Ectodermal cell (in vitro differentiated cells): ENCODE data around the gene PAX7.

Experiments used
- H3K27ac ChIP-seq: 2 replicates; pipeline ENCODE4 v1.7.0; 2013; ENCODE audit warnings: mild to moderate bottlenecking, low read depth, low read length; ENCODE audit not compliant: insufficient read depth, poor library complexity, severe bottlenecking
- H3K27me3 ChIP-seq: 2 replicates; pipeline ENCODE4 v1.7.0; 2013; ENCODE audit warnings: mild to moderate bottlenecking, low read length; ENCODE audit not compliant: insufficient read depth, control insufficient read depth, poor library complexity, severe bottlenecking
- H3K36me3 ChIP-seq: one replicate; pipeline ENCODE4 v1.7.0; 2013; ENCODE audit warnings: low read length; ENCODE audit not compliant: control insufficient read depth, insufficient read depth
- H3K4me1 ChIP-seq: one replicate; pipeline ENCODE4 v1.7.0; 2013; ENCODE audit warnings: low read length; ENCODE audit not compliant: control insufficient read depth, insufficient read depth
- H3K4me3 ChIP-seq: 2 replicates; pipeline ENCODE4 v1.7.0; 2013; ENCODE audit warnings: low read depth, low read length, control low read depth; ENCODE audit not compliant: insufficient read depth
- H3K9me3 ChIP-seq: 2 replicates; pipeline ENCODE4 v1.7.0; 2013; ENCODE audit warnings: mild to moderate bottlenecking, low read length, moderate library complexity; ENCODE audit not compliant: control insufficient read depth
- WGBS, 2 experiments: methylation state at CpG; one replicate each; pipeline ENCODE4 v1.1.7; 2013; ENCODE audit warnings: missing lambda C conversion rate in 2 of 2; 5-methylcytosine and 5-hydroxymethylcytosine counted together

The PAX7 gene

GRCh38 chr1:18661404-18662285, 31.0 kb downstream of the PAX7 start:
- Histone ChIP-seq H3K4me3 (no peak overlapping the region), H3K4me1 (peaks cover 37% of the 10 kb centered on the region), H3K27ac (no peak overlapping the region), H3K27me3 (peaks cover 42% of the 10 kb centered on the region), H3K9me3 (no peaks in the 10 kb centered on the region), H3K36me3 (no peaks in the 10 kb centered on the region)
- 38 to 39% methylated on average over 17 of the region's 17 CpGs for WGBS, 2 experiments

- Histone ChIP-seq H3K27ac (no peak overlapping the region), H3K4me1 (peaks cover 31% of the 10 kb centered on the region), H3K4me3 (no peak overlapping the region), H3K36me3 (no peaks in the 10 kb centered on the region), H3K27me3 (peaks cover 40% of the 10 kb centered on the region), H3K9me3 (no peaks in the 10 kb centered on the region)
- 71 to 72% methylated on average over 5 of the region's 5 CpGs for WGBS, 2 experiments
Measured at GRCh38 chr1:18662286-18662639, 31.6 kb downstream of the PAX7 start.

- Histone ChIP-seq H3K4me1 (peaks cover 14% of the 10 kb centered on the region), H3K27ac (no peak overlapping the region), H3K36me3 (no peaks in the 10 kb centered on the region), H3K9me3 (no peaks in the 10 kb centered on the region), H3K27me3 (peaks cover 10% of the 10 kb centered on the region), H3K4me3 (no peak overlapping the region)
- WGBS, 2 experiments = 87 to 88% methylated on average over 7 of the region's 7 CpGs
Measured at GRCh38 chr1:18666317-18666920, 35.8 kb downstream of the PAX7 start.

GRCh38 chr1:18667333-18667732, 36.7 kb downstream of the PAX7 start:
- H3K27me3 ChIP-seq = peaks cover 8% of the 10 kb centered on the region
- WGBS, 2 experiments = 94 to 95% methylated on average over 6 of the region's 6 CpGs
- H3K9me3 ChIP-seq = no peaks in the 10 kb centered on the region

GRCh38 chr1:18668046-18668445, 37.4 kb downstream of the PAX7 start:
- WGBS, 2 experiments = 65 to 77% methylated on average over 2 of the region's 2 CpGs
- Histone ChIP-seq H3K36me3 (no peaks in the 10 kb centered on the region), H3K27ac (no peak overlapping the region), H3K4me1 (peaks cover 11% of the 10 kb centered on the region), H3K4me3 (no peak overlapping the region), H3K9me3 (no peaks in the 10 kb centered on the region), H3K27me3 (peaks cover 12% of the 10 kb centered on the region)

More at GRCh38 chr1:18667333-18667732, 36.7 kb downstream of the PAX7 start:
- Histone ChIP-seq H3K4me1 (peaks cover 11% of the 10 kb centered on the region), H3K36me3 (no peaks in the 10 kb centered on the region), H3K4me3 (no peak overlapping the region), H3K27ac (no peak overlapping the region)

- H3K4me3 ChIP-seq = no peak overlapping the region
Measured at GRCh38 chr1:18668750-18669404, 38.2 kb downstream of the PAX7 start.

GRCh38 chr1:18670121-18670867, 39.6 kb downstream of the PAX7 start:
- Histone ChIP-seq H3K4me1 (peaks cover 21% of the 10 kb centered on the region), H3K27me3 (peaks cover 17% of the 10 kb centered on the region), H3K36me3 (no peaks in the 10 kb centered on the region), H3K9me3 (no peaks in the 10 kb centered on the region), H3K4me3 (no peak overlapping the region), H3K27ac (no peak overlapping the region)
- 84 to 85% methylated on average over 13 of the region's 13 CpGs for WGBS, 2 experiments

More at GRCh38 chr1:18668750-18669404, 38.2 kb downstream of the PAX7 start:
- no peaks in the 10 kb centered on the region for H3K36me3 ChIP-seq
- H3K27ac ChIP-seq = no peak overlapping the region
- 78 to 81% methylated on average over 4 of the region's 4 CpGs for WGBS, 2 experiments
- peaks cover 18% of the 10 kb centered on the region for H3K27me3 ChIP-seq
- H3K4me1 ChIP-seq = peaks cover 15% of the 10 kb centered on the region
- no peaks in the 10 kb centered on the region for H3K9me3 ChIP-seq

GRCh38 chr1:18670868-18671225, 40.2 kb downstream of the PAX7 start:
- Histone ChIP-seq H3K4me3 (no peak overlapping the region), H3K27ac (no peak overlapping the region), H3K4me1 (peaks cover 26% of the 10 kb centered on the region), H3K36me3 (no peaks in the 10 kb centered on the region), H3K9me3 (no peaks in the 10 kb centered on the region), H3K27me3 (peaks cover 19% of the 10 kb centered on the region)
- WGBS, 2 experiments = 58 to 64% methylated on average over 5 of the region's 5 CpGs

- H3K27ac ChIP-seq = no peak overlapping the region
- H3K4me3 ChIP-seq = no peak overlapping the region
- no peaks in the 10 kb centered on the region for H3K9me3 ChIP-seq
- peaks cover 19% of the 10 kb centered on the region for H3K27me3 ChIP-seq
- no peaks in the 10 kb centered on the region for H3K36me3 ChIP-seq
- peaks cover 42% of the 10 kb centered on the region for H3K4me1 ChIP-seq
- 77 to 79% methylated on average over 5 of the region's 5 CpGs for WGBS, 2 experiments
Measured at GRCh38 chr1:18673976-18674375, 43.3 kb downstream of the PAX7 start.
